Astrocyte (in vitro differentiated cells and primary cell): Measurements from ENCODE around the gene ZKSCAN7. TPM values are rescaled to one million over a fixed set of nuclear protein-coding genes. Genes with fewer than 3 reads are reported as not detected.

Experiments used
- DNase-seq: peaks from one replicate; pipeline ENCODE4 v3.0.0-alpha.2; 2010; ENCODE audit warnings: low read depth
- FAIRE-seq: peaks from 2 replicates; lab custom pipeline; 2011; peaks lifted over from hg19 to GRCh38; lab: Jason Lieb, UNC
- H2AFZ ChIP-seq: 2 replicates; pipeline ENCODE4 v1.6.0; 2012; ENCODE audit warnings: low read depth, low read length, inconsistent platforms
- H3K27ac ChIP-seq: 2 replicates; pipeline ENCODE4 v1.5.1; 2011; ENCODE audit warnings: low read depth, low read length, inconsistent platforms
- H3K27me3 ChIP-seq: 2 replicates; pipeline ENCODE4 v1.6.0; 2011; ENCODE audit warnings: low read length, inconsistent platforms; ENCODE audit not compliant: insufficient read depth
- H3K36me3 ChIP-seq: 2 replicates; pipeline ENCODE4 v1.5.1; 2011; ENCODE audit warnings: low read length, inconsistent platforms; ENCODE audit not compliant: insufficient read depth
- H3K4me1 ChIP-seq: 2 replicates; pipeline ENCODE4 v1.5.1; 2011; ENCODE audit warnings: low read length, inconsistent platforms; ENCODE audit not compliant: insufficient read depth
- H3K4me2 ChIP-seq: 2 replicates; pipeline ENCODE4 v1.6.0; 2012; ENCODE audit warnings: low read length, inconsistent platforms
- H3K4me3 ChIP-seq: 2 replicates; pipeline ENCODE4 v1.5.1; 2011; ENCODE audit warnings: low read depth, mild to moderate bottlenecking, low read length, inconsistent platforms; ENCODE audit not compliant: insufficient read depth
- H3K79me2 ChIP-seq: 2 replicates; pipeline ENCODE4 v1.6.0; 2012; ENCODE audit warnings: mild to moderate bottlenecking, low read length, inconsistent platforms; ENCODE audit not compliant: insufficient read depth
- H3K9ac ChIP-seq: 2 replicates; pipeline ENCODE4 v1.6.0; 2012; ENCODE audit warnings: mild to moderate bottlenecking, low read length, inconsistent platforms
- H3K9me3 ChIP-seq: 2 replicates; pipeline ENCODE4 v1.5.1; 2012; ENCODE audit warnings: low read depth, mild to moderate bottlenecking, low read length, inconsistent platforms; ENCODE audit not compliant: insufficient read depth
- H4K20me1 ChIP-seq: 2 replicates; pipeline ENCODE4 v1.6.0; 2012; ENCODE audit warnings: low read length, inconsistent platforms; ENCODE audit not compliant: insufficient read depth
- H3K27ac Mint-ChIP-seq: one replicate; pipeline ENCODE4 v1.8.0; 2021; ENCODE audit warnings: mild to moderate bottlenecking, mixed read lengths; ENCODE audit not compliant: unreplicated experiment
- H3K27me3 Mint-ChIP-seq: one replicate; pipeline ENCODE4 v1.8.0; 2021; ENCODE audit warnings: low read depth, mixed read lengths; ENCODE audit not compliant: unreplicated experiment
- H3K36me3 Mint-ChIP-seq: one replicate; pipeline ENCODE4 v1.8.0; 2021; ENCODE audit warnings: low read depth, mixed read lengths; ENCODE audit not compliant: unreplicated experiment
- H3K4me1 Mint-ChIP-seq: one replicate; pipeline ENCODE4 v1.8.0; 2021; ENCODE audit warnings: low read depth, mixed read lengths; ENCODE audit not compliant: unreplicated experiment
- H3K4me3 Mint-ChIP-seq: one replicate; pipeline ENCODE4 v1.8.0; 2021; ENCODE audit warnings: mild to moderate bottlenecking, moderate library complexity, mixed read lengths; ENCODE audit not compliant: unreplicated experiment
- H3K9me3 Mint-ChIP-seq: one replicate; pipeline ENCODE4 v1.8.0; 2021; ENCODE audit warnings: mild to moderate bottlenecking, mixed read lengths; ENCODE audit not compliant: unreplicated experiment
- EZH2 ChIP-seq: IDR thresholded peaks from 2 replicates; pipeline ENCODE4 v1.6.1; 2012; ENCODE audit warnings: mild to moderate bottlenecking, low read length, inconsistent platforms; ENCODE audit not compliant: insufficient read depth
- total RNA-seq: library from RNA; stranded (reverse); gene quantifications from 2 replicates; pipeline ENCODE4 v1.2.1, GENCODE V29; 2021
- TF ChIP-seq, protein P1 (sequence below): IDR thresholded peaks from 2 replicates; pipeline ENCODE4 v1.5.1; 2011; ENCODE audit warnings: low read depth, mild to moderate bottlenecking, inconsistent platforms, low read length, moderate library complexity; ENCODE audit not compliant: insufficient read depth

The ZKSCAN7 gene
- total RNA-seq, 1 donor from 2014 or later, result 4.8 TPM

DNA sequence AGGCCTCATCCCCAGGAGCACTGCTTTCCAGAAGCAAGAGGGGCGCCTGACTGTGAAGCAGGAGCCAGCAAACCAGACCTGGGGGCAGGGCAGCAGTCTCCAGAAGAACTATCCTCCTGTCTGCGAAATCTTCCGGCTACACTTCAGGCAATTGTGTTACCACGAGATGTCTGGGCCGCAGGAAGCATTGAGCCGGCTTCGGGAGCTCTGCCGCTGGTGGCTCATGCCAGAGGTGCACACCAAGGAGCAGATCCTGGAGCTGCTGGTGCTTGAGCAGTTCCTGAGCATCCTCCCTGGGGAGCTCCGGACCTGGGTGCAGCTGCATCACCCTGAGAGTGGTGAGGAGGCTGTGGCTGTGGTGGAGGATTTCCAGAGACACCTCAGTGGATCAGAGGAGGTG, 2.1 kb downstream of the ZKSCAN7 start:
- Histone ChIP-seq H4K20me1 (no peaks in the 10 kb centered on the region), H3K4me1 (peaks cover 7% of the 10 kb centered on the region), H3K9ac (no peak overlapping the region), H3K27me3 (no peaks in the 10 kb centered on the region), H3K27ac (no peak overlapping the region), H2AFZ (no peak overlapping the region), H3K36me3 (peaks cover 3% of the 10 kb centered on the region), H3K4me3 (no peak overlapping the region), H3K4me2 (no peak overlapping the region), H3K79me2 (peaks cover 8% of the 10 kb centered on the region), H3K9me3 (peaks cover 6% of the 10 kb centered on the region)
- Mint-ChIP-seq H3K27ac (no peak overlapping the region), H3K27me3 (peaks cover 10% of the 10 kb centered on the region), H3K36me3 (peaks cover 31% of the 10 kb centered on the region), H3K4me3 (no peak overlapping the region), H3K4me1 (peaks cover 7% of the 10 kb centered on the region), H3K9me3 (peaks cover 22% of the 10 kb centered on the region)
- TF ChIP-seq, protein P1, sequence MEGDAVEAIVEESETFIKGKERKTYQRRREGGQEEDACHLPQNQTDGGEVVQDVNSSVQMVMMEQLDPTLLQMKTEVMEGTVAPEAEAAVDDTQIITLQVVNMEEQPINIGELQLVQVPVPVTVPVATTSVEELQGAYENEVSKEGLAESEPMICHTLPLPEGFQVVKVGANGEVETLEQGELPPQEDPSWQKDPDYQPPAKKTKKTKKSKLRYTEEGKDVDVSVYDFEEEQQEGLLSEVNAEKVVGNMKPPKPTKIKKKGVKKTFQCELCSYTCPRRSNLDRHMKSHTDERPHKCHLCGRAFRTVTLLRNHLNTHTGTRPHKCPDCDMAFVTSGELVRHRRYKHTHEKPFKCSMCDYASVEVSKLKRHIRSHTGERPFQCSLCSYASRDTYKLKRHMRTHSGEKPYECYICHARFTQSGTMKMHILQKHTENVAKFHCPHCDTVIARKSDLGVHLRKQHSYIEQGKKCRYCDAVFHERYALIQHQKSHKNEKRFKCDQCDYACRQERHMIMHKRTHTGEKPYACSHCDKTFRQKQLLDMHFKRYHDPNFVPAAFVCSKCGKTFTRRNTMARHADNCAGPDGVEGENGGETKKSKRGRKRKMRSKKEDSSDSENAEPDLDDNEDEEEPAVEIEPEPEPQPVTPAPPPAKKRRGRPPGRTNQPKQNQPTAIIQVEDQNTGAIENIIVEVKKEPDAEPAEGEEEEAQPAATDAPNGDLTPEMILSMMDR, result no peak
- no peak for TF ChIP-seq EZH2
- no peak for DNase-seq
- FAIRE-seq, result no peak

DNA sequence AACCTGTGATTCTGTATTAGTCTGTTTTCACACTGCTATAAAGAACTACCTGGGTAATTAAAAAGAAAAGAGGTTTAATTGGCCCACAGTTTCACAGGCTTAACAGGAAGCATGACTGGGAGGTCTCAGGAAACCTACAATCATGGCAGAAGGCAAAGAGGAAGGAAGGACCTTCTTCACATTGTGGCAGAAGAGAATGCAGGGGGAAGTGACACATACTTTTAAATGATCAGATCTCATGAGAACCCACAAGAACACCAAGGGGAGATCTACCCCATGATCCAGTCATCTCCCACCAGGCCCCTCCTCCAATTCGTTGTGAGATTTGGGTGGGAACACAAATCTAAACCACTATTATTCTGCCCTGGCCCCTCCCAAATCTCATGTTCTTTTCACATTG, 6.1 kb downstream of the ZKSCAN7 start:
- no peak overlapping the region for H3K27ac ChIP-seq
- H3K27me3 ChIP-seq, result no peaks in the 10 kb centered on the region
- no peak for DNase-seq
- peaks cover 9% of the 10 kb centered on the region for H3K36me3 ChIP-seq
- FAIRE-seq, result no peak
- H3K9me3 Mint-ChIP-seq, result peaks cover 29% of the 10 kb centered on the region
- peaks cover 1% of the 10 kb centered on the region for H3K4me1 ChIP-seq
- no peak overlapping the region for H3K4me3 ChIP-seq
- H3K9ac ChIP-seq, result no peak overlapping the region
- H3K79me2 ChIP-seq, result peaks cover 3% of the 10 kb centered on the region
- H3K27ac Mint-ChIP-seq, result no peak overlapping the region
- H4K20me1 ChIP-seq, result no peaks in the 10 kb centered on the region
- TF ChIP-seq, protein P1, result no peak
- no peak for TF ChIP-seq EZH2
- H3K36me3 Mint-ChIP-seq, result peaks cover 54% of the 10 kb centered on the region
- no peak overlapping the region for H3K4me3 Mint-ChIP-seq
- no peak overlapping the region for H2AFZ ChIP-seq
- H3K4me2 ChIP-seq, result no peak overlapping the region
- H3K4me1 Mint-ChIP-seq, result peaks cover 3% of the 10 kb centered on the region
- H3K9me3 ChIP-seq, result peaks cover 9% of the 10 kb centered on the region
- no peaks in the 10 kb centered on the region for H3K27me3 Mint-ChIP-seq

DNA sequence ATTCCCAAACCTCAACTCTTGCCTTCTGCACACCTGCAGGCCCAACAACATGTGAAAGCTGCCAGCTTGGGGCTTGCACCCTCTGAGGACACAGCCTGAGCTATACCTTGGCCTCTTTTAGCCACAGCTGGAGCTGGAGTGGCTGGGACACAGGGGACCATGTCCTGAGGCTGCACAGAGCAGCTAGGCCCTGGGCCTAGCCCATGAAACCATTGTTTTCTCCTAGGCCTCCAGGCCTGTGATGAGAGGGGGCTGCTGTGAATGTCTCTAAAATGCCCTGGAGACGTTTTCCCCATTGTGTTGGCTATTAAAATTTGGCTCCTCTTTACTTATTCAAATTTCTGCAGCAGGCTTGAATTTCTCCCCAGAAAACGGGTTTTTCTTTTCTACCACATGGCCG, 7.2 kb downstream of the ZKSCAN7 start:
- Histone ChIP-seq H3K27ac (no peak overlapping the region), H3K27me3 (no peaks in the 10 kb centered on the region), H3K4me1 (no peaks in the 10 kb centered on the region), H3K9ac (no peak overlapping the region), H4K20me1 (no peaks in the 10 kb centered on the region), H3K79me2 (peaks cover 1% of the 10 kb centered on the region), H3K4me3 (no peak overlapping the region), H3K9me3 (peaks cover 9% of the 10 kb centered on the region), H3K4me2 (no peak overlapping the region), H2AFZ (no peak overlapping the region), H3K36me3 (peaks cover 12% of the 10 kb centered on the region)
- no peak overlapping the region for H3K4me3 Mint-ChIP-seq
- peaks cover 31% of the 10 kb centered on the region for H3K9me3 Mint-ChIP-seq
- H3K4me1 Mint-ChIP-seq, result no peaks in the 10 kb centered on the region
- peaks cover 53% of the 10 kb centered on the region for H3K36me3 Mint-ChIP-seq
- DNase-seq (no peak), FAIRE-seq (no peak)
- H3K27me3 Mint-ChIP-seq, result no peaks in the 10 kb centered on the region
- no peak overlapping the region for H3K27ac Mint-ChIP-seq
- TF ChIP-seq, protein P1, result no peak
- no peak for TF ChIP-seq EZH2
